Effector memory CD8-positive, alpha-beta T cell (primary cell): ENCODE data around the gene SLC25A34.

Source experiments
- ATAC-seq: fragments of 150-1000 bp; cut with Tn5 transposase; replicated peaks from 2 replicates; pipeline ENCODE4 v1.10.0; 2021; ENCODE audit warnings: mild to moderate bottlenecking, moderate library complexity
- DNase-seq, 3 experiments: peaks; one replicate each; pipeline ENCODE4 v3.0.0; 2021
- H3K27ac Mint-ChIP-seq, 2 donors: one replicate each; pipeline ENCODE4 v1.8.0; 2022; ENCODE audit warnings: mild to moderate bottlenecking in 2 of 2, mixed read lengths in 2 of 2, moderate library complexity in 2 of 2
- H3K27me3 Mint-ChIP-seq, 2 donors: one replicate each; pipeline ENCODE4 v1.8.0; 2022; ENCODE audit warnings: mixed read lengths in 2 of 2
- H3K36me3 Mint-ChIP-seq: one replicate; pipeline ENCODE4 v1.8.0; 2022; ENCODE audit warnings: mild to moderate bottlenecking, moderate library complexity, mixed read lengths; ENCODE audit not compliant: insufficient read depth
- H3K4me1 Mint-ChIP-seq, 2 donors: one replicate each; pipeline ENCODE4 v1.8.0; 2022; ENCODE audit warnings: low read depth in 2 of 2, mixed read lengths in 2 of 2
- H3K4me3 Mint-ChIP-seq, 2 donors: one replicate each; pipeline ENCODE4 v1.8.0; 2022; ENCODE audit warnings: mild to moderate bottlenecking in 2 of 2, mixed read lengths in 2 of 2, moderate library complexity in 2 of 2
- H3K9me3 Mint-ChIP-seq, 2 donors: one replicate each; pipeline ENCODE4 v1.8.0; 2022; ENCODE audit warnings: mixed read lengths in 2 of 2

Gene SLC25A34

DNA sequence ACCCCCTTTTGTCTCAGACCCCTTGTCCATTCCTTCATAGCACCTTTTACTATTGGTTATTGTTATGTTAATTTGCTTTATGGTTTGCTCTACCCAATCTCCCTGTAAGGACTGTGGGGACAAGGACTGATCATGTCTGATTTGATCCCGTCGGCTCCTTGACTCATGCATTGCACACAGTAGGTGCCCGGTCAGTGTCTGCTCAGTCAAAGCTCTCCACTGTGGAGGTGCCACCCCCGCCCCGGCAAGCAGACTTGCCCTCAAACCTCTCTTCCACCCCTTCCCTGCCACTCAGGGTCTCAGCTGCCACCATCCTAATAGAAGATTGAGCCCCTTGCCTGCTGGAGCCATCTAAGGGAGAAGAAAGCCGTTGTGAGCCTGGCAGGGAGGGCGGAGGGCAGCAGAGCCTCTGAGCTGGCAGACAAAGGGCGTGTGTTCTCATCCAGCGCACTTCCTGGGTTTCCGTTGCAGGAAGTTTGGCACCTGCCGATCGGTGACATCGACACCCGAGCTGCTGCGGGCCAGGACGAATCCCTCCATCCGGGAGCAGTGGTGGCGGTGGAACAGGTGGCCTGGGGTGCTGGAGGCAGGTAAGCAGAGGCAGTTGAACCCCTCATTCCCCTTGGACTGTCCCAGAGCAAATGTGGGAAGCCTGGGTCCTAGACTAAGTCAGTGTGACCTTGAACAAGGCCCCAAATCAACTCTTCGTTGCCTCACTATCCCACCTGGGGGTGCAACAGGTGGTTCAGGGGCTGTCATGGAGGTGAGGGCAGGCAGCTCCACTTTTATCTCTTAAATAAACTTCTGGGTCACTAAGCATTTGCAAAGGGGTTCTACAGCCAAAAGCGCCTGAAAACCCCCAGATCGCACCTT, 20.3 kb downstream of the SLC25A34 start:
- no peak for DNase-seq
- no peaks in the 10 kb centered on the region for H3K36me3 Mint-ChIP-seq
- H3K9me3 Mint-ChIP-seq: no peaks in the 10 kb centered on the region
- H3K4me3 Mint-ChIP-seq: no peak overlapping the region
- H3K27me3 Mint-ChIP-seq: peaks cover 47 to 75% of the 10 kb centered on the region in 2 donors
- ATAC-seq: no peak
- H3K27ac Mint-ChIP-seq: no peak overlapping the region
- H3K4me1 Mint-ChIP-seq: peaks cover 0 to 15% of the 10 kb centered on the region in 2 donors

DNA sequence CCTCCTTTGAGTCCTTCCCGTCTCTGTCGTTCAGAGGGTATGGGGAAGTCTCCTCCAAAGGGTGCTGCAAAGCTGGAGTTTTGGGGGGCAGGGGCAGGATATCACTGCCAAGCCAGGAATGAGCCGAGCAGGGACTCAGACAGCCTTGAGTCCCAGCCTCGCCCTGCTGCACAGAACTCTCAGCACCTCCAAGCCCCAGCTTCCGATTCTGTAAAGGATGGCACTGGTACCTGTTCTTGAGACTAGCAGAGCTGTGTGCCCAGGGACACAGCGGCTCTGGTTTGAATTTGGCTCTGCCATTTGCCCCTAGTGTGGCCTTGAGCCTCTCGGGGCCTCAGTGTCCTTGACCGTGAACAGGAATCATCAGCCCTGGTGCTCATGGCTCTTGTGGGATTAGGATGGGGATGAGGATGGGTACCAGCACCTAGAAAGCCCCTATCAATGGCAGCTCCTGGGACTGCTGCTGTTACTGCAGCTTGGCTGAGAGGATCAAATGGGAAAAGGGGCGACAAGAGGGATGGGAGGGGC, 21.0 kb downstream of the SLC25A34 start:
- H3K27ac Mint-ChIP-seq: no peak overlapping the region
- H3K36me3 Mint-ChIP-seq: no peaks in the 10 kb centered on the region
- H3K27me3 Mint-ChIP-seq: peaks cover 46 to 76% of the 10 kb centered on the region in 2 donors
- DNase-seq (no peak), ATAC-seq (no peak)
- no peaks in the 10 kb centered on the region for H3K9me3 Mint-ChIP-seq
- peak overlapping the region; percentile 1 to 71 for H3K4me3 Mint-ChIP-seq
- peaks cover 0 to 15% of the 10 kb centered on the region in 2 donors for H3K4me1 Mint-ChIP-seq

DNA sequence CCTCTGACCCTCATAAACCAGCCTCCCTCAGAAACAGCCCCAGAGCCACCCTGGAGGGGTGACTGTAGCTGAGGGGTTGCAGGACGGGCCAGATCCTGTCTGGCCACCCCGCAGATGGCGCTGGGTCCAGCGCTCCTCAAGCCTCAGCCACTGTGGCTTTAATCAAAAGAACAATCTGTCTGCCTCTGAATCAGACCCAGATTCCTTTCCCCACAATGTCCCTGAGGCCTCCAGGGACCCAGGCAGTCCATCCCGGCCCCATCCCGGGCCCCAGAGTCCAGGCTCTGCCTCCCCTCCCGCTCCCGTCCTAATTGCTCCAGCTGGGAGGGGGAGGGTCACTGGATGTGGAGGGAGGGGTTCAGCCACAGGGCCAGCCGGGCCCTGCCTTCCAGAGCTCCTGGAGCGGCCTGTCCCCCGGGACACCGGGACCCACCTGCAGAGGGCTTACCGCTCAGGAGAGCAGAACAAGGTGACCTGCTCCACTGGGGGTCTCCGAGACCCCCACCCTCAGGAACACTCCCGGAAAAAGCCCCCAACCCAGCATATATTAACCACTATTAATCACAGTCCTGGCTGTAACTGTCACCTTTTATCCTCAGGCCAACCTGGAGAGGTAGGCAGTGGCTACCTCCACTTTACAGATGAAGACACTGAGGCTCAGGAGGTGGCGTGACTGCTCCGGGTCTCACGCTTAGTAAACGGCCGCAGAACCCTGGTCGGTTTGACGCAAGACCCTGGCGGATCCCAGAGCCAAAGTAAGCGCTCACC, 21.7 kb downstream of the SLC25A34 start:
- ATAC-seq (no peak), DNase-seq (no peak)
- no peaks in the 10 kb centered on the region for H3K36me3 Mint-ChIP-seq
- H3K27ac Mint-ChIP-seq: no peak overlapping the region
- H3K27me3 Mint-ChIP-seq: peaks cover 52 to 83% of the 10 kb centered on the region in 2 donors
- H3K4me1 Mint-ChIP-seq: peaks cover 0 to 15% of the 10 kb centered on the region in 2 donors
- H3K4me3 Mint-ChIP-seq: peak overlapping the region; percentile 66 to 71
- H3K9me3 Mint-ChIP-seq: no peaks in the 10 kb centered on the region

DNA sequence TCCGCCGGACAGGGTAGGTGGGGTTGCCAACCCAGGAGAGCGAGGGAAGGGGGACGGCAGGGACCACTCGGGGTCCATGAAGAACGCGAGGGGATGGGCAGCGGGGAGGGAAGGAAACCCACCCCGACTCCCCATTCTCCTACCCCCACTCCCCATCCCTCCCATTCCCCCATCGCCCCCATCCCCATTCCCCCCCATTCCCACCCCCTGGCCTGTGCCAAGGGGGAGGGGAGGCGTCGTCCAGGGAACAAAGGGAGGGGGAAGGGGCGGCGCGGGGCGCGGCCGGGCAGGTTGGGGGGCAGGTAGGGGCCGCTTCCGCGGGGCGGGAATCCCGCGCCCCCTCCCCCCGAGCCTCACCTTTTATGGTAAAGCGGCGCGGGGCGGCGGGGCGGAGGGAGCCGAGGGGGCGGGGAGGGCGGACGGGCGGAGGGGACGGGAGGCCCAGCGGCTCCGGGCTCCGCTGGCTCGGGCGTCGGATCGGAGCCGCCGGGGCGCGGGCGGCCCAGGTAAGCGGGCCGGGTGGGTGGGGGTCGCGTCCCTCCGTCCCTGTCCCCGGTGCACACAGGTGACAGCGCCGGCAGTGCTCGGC, 22.4 kb downstream of the SLC25A34 start, which contains the start of gene FBLIM1:
TSS of gene FBLIM1 (plus strand) at position 453 of the 589 bp plus-strand sequence. CDS start 6,189 bp downstream, outside the sequence.
- no peak for DNase-seq
- Mint-ChIP-seq H3K9me3 (no peaks in the 10 kb centered on the region), H3K36me3 (no peaks in the 10 kb centered on the region), H3K27me3 (peaks cover 53 to 82% of the 10 kb centered on the region in 2 donors), H3K4me1 (peaks cover 0 to 15% of the 10 kb centered on the region in 2 donors), H3K27ac (no peak within 1 kb of the TSS), H3K4me3 (peak within 1 kb of the TSS; percentile 66 to 71)
- ATAC-seq: no peak

DNA sequence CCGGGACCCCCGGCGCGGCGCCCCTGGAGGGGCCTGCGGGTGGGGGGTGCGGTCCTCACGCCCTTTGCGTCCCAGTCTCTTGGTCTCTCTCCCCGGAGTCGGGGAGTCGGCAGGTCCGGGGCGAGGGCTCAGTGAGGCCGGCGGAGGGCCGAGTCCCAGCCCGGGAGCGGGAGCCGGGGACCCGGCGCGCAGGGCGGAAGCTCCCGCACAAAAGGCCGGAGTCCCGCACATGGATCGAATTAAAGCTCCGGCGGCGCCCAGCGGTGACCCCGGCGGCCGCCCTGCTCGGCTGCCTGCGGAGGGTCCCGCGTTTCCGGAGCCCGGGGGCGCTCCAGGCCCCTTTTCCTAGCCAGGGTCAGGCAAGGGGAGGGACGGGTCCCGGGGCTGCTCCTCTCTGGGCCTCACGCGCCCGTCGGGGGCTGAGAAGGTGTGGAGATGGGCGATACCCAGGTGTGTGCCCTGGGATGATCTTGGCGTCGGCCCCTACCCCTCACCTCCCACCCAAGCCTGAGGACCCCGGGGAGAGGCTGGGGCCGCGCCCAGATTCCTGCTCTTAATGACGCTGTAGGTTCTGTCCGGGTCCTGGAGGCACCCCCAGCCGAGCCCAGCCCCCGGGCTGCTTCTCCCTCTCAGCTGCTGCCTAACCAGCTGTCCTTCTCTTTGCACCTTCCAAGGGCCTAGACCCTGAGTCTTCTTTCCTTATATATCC, 23.0 kb downstream of the SLC25A34 start:
- peaks cover 58 to 83% of the 10 kb centered on the region in 2 donors for H3K27me3 Mint-ChIP-seq
- peaks cover 0 to 15% of the 10 kb centered on the region in 2 donors for H3K4me1 Mint-ChIP-seq
- no peaks in the 10 kb centered on the region for H3K36me3 Mint-ChIP-seq
- H3K4me3 Mint-ChIP-seq: peak overlapping the region; percentile 23 to 65
- DNase-seq (no peak), ATAC-seq (no peak)
- H3K9me3 Mint-ChIP-seq: no peaks in the 10 kb centered on the region
- no peak overlapping the region for H3K27ac Mint-ChIP-seq

DNA sequence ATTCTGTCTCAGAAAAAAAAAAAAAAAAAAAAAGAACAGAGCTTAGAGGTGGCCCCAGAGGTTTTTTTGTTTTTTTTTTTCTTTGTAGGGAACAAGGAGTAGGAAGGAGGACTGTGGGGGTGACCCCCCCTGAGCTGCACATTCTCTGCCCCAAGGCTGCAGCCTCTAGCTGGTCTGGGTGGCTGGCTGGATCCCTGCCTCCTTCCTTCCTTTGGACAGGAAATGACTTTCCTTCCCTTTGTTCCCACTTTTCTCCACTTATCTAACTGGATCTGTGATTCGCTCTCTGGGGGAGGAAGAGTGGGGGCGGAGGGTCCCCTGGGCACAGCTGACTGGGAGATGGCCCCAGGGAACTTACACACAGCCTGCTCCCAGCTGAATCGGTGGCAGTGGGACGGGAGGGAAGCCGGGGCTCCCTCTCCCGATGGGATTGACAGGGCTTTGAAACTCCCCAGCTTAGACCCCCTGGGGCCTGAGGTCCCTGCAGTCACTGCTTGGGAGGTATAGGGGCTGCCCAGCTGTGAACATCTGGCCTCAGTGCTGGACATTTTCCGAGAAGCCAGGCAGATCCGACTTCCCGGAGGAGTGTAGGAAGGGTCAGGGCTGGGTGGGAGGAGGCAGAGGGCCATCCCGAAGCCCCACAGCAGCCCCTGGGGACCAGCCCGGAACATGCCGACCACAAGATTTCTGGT, 24.6 kb downstream of the SLC25A34 start:
- DNase-seq (no peak), ATAC-seq (no peak)
- Mint-ChIP-seq H3K27me3 (peaks cover 68 to 91% of the 10 kb centered on the region in 2 donors), H3K9me3 (no peaks in the 10 kb centered on the region), H3K27ac (no peak overlapping the region), H3K4me3 (no peak overlapping the region), H3K4me1 (peaks cover 0 to 15% of the 10 kb centered on the region in 2 donors), H3K36me3 (no peaks in the 10 kb centered on the region)

DNA sequence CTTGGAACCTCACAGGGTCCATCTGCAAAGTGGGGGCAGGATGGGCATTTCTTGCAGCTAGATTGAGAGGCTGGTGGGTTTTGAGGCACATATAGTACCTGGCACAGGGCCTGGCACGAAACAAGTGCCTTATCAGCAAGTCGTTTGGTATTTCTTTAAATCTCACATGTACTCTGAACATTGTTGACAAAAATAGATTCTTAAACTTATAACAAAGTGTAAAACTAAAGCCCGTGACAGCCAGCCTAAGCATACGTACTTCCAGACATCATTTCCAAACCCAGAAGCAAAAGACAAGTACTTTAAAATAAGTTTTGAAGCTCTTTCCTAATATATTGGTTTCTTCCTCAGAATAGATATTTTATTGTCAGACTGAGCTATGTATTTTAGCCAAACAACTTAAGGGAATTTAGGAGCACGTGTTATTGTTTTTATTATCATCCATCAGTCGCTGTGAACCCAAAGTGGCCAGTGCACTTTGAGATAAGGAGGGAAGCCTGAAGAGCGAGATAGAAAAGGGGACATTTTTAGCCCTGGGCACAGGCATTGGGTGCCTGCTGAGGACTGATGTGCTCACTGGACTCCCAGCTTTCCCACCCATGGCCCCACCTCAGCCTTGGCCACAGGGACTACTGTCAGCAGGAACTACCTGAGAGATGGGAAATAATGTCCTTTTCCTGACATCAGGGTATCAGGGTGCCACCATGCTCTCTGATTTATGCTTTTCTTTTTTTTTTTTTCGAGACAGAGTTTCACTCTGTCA, 25.5 kb downstream of the SLC25A34 start:
- Mint-ChIP-seq H3K4me1 (peaks cover 0 to 9% of the 10 kb centered on the region in 2 donors), H3K9me3 (no peaks in the 10 kb centered on the region)

DNA sequence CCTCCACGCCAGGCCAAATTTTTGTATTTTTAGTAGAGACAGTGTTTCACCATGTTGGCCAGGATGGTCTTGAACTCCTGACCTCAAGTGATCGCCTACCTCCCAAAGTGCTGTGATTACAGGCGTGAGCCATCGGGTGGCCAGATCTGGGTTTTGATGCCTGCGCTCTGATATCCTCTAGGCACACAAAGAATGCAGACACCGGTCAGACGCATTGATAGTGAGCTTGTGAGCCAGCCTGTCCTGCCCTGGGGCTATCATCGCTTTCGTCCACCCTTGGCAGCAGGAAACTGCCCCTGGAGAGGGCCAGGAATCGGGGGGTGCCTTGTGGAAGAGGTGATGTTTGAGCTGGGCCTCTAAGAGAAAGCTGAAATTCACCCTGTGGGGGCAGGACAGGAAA, 26.5 kb downstream of the SLC25A34 start:
- ATAC-seq: no peak
- no peaks in the 10 kb centered on the region for H3K9me3 Mint-ChIP-seq
- H3K4me3 Mint-ChIP-seq: no peak overlapping the region
- no peak overlapping the region for H3K27ac Mint-ChIP-seq
- no peaks in the 10 kb centered on the region for H3K36me3 Mint-ChIP-seq
- no peak for DNase-seq
- peaks cover 0 to 6% of the 10 kb centered on the region in 2 donors for H3K4me1 Mint-ChIP-seq
- peaks cover 55 to 80% of the 10 kb centered on the region in 2 donors for H3K27me3 Mint-ChIP-seq

More for the DNA sequence above, 25.5 kb downstream of the SLC25A34 start:
- no peaks in the 10 kb centered on the region for H3K36me3 Mint-ChIP-seq
- no peak overlapping the region for H3K27ac Mint-ChIP-seq
- peaks cover 64 to 89% of the 10 kb centered on the region in 2 donors for H3K27me3 Mint-ChIP-seq
- DNase-seq (no peak), ATAC-seq (no peak)
- no peak overlapping the region for H3K4me3 Mint-ChIP-seq

DNA sequence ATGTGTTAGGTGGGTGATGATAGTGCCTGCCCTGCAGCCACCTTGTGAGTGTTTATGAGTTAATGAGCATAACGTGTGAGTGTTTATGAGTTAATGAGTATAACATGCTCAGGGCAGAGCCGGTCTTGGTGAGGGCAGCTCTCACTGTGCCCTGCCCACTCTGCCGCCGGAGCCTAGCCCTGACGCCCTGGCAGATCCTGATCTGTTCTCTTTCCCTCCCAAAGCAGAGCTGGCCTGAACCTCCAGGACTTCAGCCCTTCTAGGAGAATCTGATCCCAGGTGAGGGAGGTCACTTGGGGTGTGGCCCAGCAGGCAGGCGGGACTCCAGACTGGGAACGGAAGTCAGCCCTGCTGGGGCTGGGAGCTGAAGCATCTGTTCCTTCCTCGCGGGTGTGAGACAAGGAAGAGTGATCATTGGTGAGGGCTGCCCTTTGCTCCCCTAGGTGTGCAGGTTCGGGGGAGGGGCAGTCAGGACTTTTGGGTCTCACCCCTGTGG, 28.3 kb downstream of the SLC25A34 start:
- no peaks in the 10 kb centered on the region for H3K36me3 Mint-ChIP-seq
- no peak overlapping the region for H3K27ac Mint-ChIP-seq
- H3K9me3 Mint-ChIP-seq: no peaks in the 10 kb centered on the region
- peaks cover 0 to 2% of the 10 kb centered on the region in 2 donors for H3K4me1 Mint-ChIP-seq
- H3K27me3 Mint-ChIP-seq: peaks cover 52 to 86% of the 10 kb centered on the region in 2 donors
- DNase-seq (no peak), ATAC-seq (no peak)
- no peak overlapping the region for H3K4me3 Mint-ChIP-seq

DNA sequence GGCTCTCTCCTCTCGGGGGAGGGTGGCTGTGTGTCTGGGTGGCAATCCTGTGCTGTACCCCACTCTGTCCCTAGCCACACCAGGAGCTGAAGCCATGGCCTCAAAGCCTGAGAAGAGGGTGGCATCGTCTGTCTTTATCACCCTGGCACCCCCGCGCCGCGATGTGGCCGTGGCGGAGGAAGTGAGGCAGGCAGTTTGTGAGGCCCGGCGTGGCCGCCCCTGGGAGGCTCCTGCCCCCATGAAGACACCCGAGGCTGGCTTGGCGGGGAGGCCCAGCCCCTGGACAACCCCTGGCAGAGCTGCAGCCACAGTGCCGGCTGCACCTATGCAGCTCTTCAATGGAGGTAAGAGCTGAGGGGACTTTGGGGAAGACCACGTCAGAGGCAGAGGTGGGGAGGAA, 28.8 kb downstream of the SLC25A34 start:
- Mint-ChIP-seq H3K9me3 (no peaks in the 10 kb centered on the region), H3K27me3 (peaks cover 47 to 82% of the 10 kb centered on the region in 2 donors), H3K4me1 (no peaks in the 10 kb centered on the region), H3K27ac (no peak overlapping the region), H3K36me3 (no peaks in the 10 kb centered on the region), H3K4me3 (no peak overlapping the region)
- DNase-seq (no peak), ATAC-seq (no peak)

DNA sequence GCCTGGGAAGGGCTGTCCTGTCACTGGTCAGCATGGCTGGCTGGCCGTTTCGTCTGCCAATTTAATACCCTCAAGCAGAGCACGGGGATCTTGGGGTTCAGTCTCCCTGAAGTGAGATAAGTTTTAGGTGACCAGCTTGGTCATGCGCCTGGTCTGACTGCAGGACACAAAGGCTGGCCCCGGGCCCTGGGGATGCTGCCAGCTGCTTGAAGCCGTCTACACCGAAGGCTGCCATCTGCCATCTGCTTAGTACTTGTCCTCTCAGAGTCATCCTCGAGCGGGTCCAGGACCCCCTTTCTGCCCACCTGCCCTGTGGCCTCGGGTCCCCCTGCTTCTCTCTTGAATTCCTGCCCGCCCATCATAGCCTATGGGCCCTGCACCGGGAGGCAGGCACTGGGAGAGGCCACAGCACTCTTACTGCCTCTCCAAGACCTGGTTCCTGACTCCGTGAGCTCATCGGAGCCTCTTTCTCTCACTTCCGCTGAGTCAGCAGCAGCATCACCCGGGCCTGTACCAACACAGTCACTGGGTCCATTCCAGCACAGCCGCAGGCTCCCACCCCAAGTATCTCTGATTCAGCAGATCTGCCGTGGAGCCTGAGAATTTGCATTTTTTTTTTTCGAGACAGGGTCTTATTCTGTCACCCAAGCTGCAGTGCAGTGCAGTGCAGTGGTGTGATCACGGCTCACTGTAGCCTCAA, 29.6 kb downstream of the SLC25A34 start:
- Mint-ChIP-seq H3K4me3 (no peak overlapping the region), H3K4me1 (no peaks in the 10 kb centered on the region), H3K27me3 (peaks cover 47 to 81% of the 10 kb centered on the region in 2 donors), H3K27ac (no peak overlapping the region), H3K9me3 (no peaks in the 10 kb centered on the region), H3K36me3 (no peaks in the 10 kb centered on the region)
- ATAC-seq (no peak), DNase-seq (no peak)
